GM19239 (cell line): Measurements from ENCODE around the gene GLRA3.
A peak's percentile ranks its signal among the peaks of the same experiment; 100 is the strongest.
"Not testable (repeated sequence)": the region's sequence is repeated elsewhere in the genome, so short reads cannot be mapped to it uniquely, and the experiment has no call there.

Experiments
- DNase-seq: peaks from one replicate; pipeline ENCODE4 v3.0.0; 2011; ENCODE audit warnings: low spot score; ENCODE audit not compliant: insufficient read length
- FAIRE-seq: peaks from 2 replicates; lab custom pipeline; 2011; peaks lifted over from hg19 to GRCh38; lab: Jason Lieb, UNC

Gene GLRA3

DNA sequence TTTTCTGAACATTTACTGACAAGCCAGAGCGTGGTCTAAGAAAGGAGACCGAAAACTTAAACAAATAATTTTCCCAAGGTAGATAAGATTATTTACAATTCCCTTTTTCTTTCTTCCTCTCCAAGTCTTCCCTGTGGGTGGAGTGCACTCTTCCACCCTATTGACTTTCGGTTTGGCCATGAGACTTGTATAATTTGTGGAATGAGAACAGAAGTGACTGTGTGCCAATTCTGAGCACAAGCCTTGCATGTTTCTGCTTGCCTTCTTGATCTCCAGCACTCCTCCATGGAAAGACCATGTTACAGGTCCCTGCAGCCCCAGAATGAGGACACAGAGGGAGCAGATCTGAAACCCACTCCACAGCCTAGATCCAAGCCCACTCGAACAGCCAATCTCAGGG lies 156.8 kb downstream of the GLRA3 start:
- no peak for FAIRE-seq
- DNase-seq, result no peak

DNA sequence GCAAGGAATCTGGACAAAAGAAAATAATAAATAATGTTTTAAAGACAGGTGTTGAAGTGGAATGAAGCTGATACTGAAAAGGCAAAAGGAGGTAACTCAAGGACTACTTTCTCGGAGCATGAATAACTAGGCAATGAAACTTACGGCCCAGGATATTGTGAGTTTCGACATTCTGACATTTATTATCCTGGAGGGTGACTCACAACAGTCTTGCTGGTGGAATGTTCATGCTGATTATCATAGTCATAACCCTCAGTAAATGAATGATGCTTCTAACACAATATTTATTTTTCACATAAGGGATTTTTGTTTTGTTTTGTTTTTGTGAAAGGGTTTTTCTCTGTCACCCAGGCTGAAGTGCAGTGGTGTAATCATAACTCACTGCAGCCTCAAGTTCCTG lies 159.8 kb downstream of the GLRA3 start:
- FAIRE-seq (no peak), DNase-seq (no peak)

DNA sequence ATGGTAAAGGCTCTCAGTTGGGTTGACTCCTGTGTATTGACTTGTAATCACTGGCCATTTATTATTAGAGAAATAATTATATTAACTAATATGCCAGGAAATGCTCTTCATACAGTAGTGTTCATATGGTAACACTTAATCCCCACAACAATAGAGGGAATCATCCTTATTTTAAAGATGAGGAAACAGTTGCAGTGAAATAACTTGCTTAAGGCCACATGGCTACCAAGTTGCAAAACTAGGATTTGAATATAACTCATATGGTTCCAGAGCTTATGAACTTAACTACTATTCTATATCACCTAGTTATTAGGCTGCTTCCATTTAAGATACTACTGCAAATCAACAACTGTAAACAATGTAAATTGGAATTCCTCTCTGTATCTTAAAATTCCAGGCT lies 163.2 kb downstream of the GLRA3 start:
- no peak for FAIRE-seq
- no peak for DNase-seq

DNA sequence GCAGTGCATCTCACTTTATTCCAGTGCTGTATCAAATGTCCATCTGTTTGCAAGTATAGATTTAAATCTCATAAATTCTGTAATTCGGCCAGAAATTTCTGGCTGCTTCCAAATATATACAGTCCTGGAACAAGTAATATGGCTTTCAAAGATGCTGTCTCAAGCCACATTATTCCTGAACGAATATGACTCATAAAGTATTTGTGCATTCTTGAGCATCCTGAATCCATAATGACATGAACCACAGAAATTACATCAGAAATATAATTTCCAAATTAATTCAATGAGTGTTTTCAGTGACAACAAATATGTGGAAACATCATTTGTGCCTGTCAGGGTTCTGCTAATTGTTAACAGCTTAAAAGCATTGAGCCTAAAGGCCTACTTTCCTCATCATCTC lies 165.8 kb downstream of the GLRA3 start:
- no peak for FAIRE-seq

DNA sequence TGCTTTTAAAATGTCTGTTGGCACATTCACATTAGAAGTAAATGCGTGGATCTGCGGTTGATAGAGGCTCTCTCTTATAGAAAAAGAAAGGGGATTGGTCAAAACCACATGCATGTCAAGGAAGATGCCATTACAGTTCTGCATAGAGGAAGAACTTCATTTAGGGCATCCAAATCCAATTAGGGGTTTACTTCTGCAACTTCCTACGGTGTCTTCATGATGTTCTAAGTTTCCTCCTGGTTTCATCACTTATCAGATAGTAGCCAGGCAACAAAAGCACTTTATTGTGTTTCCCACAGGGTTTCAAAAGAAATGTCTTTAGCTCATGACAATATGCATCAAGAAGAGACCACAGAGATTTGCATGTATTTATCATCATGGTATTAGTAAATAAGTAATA lies 170.8 kb downstream of the GLRA3 start:
- FAIRE-seq, result no peak

More for the DNA sequence above, 165.8 kb downstream of the GLRA3 start:
- no peak for DNase-seq

DNA sequence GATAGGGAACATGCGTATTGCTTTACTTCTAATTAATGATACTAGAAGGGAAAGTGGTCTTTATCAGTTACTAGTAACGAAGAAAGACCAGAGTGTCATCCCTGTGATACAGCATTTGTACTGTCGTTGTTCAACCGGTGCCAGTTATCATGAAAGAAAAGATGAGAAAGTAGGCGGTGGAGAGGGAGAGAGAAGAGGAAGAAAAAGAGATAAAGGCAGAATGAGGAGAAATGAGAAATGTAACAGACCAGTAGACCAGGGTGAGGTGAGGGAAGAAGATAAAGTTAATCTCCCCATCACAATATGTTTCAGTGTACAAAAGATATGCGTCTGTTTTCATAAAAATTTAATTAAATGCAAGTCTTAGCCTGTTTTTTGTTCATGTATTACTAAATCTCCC lies 171.6 kb downstream of the GLRA3 start:
- FAIRE-seq (no peak), DNase-seq (no peak)

More for the DNA sequence above, 170.8 kb downstream of the GLRA3 start:
- no peak for DNase-seq

DNA sequence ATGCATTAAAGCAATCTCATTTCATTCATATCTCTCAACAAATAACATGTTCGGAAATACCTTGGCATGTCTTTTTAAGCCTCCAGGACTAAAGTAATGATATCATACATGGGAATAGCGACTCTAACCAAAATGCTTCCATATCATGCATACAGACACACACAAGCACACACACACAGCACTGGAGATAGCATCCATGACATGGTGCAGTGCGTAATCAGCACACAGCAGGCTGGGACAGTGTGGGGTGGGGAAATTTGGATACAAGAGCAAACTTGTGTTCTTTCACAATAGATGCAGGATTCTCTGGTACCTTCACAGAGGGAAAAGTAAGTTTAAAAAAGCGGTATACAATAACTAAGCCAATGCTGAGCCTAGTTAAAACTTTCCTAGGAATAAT lies 174.4 kb downstream of the GLRA3 start:
- FAIRE-seq, result no peak
- no peak for DNase-seq

DNA sequence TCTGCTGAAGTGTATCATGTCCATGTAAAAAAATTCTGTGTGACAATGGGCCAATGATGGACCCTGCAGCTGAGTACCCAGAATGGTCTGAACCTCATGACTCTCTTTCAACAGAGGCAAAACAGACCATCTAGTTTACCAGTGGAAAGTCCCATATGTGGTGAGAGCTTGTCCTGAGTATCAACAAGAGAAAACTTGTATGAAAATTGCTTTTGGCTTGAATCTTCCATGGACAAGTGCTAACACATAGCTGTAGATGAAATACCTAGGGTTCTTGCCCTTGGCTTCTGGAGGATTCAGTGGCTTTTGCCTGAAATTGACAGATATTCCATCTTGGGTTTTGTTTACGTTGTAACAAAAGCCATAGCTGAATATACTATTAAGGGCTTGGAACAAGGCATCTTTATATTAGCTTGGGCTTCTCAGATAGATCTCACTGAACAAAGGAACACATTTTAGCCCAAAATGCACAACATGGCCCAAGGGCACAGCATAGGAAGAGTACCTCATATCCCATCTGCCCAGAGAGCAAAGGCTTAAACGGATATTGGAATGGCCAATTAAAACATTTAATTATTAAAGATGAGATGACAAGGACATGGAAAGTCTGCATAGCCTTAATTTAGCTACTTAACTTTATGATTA lies 178.2 kb downstream of the GLRA3 start:
- no peak for DNase-seq
- FAIRE-seq, result no peak

DNA sequence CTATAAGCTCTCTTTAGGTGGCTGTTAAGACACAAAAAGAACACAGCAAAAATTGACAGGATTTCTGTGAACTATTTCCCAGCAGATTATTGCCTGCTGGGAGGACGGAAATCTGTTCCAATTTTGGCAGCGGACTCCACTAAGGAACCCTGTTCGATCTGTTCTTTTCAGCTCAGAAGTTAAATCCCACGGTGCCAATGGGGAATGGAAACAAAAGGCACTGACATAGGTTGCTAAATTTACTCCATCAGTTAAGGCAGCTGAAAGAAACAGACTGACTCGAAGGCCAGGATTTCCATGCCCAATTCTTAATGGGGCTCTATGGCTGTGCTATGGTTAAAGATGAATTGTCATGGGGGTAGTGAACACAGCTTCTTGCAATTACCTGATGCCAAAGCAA lies 180.2 kb downstream of the GLRA3 start:
- DNase-seq (no peak), FAIRE-seq (no peak)

DNA sequence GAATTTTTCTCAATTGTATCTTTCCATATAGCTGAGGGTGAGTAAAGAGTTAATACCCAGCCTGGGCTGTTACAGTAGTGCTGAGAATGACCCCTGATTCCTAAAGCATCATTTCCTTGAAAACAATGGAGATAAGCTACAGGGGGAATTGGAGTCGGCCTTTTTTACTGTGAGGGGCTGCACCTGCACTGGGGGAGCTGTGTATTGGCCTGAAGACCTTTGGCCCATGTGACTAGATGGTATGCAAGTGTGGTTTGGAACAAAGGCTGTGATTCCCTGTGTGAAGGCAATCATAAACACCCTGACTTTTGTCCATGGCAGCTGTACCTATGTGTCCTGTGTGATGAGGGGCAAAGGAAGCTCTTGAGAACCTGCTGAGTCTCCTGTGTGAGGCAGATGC lies 182.7 kb downstream of the GLRA3 start:
- FAIRE-seq (no peak), DNase-seq (no peak)

DNA sequence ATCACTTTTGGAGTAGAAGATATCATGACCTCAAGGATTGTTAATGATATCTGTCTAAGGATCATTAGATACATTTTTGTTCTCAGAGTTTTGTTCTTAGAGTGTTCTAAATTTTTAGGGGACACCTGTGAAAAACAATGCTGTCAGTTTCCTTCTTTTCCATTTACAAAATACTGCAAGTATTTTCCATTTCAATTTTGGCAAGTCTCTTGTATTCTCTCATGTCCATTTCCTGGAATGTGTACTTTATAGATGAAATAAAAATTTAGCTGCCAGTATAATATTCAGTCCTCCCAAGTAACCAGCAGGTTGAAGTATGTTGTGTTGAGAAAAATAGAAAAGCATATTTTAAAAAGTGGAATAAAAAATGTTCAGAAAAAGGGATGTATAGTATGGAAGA lies 188.9 kb downstream of the GLRA3 start:
- DNase-seq (no peak), FAIRE-seq (no peak)

DNA sequence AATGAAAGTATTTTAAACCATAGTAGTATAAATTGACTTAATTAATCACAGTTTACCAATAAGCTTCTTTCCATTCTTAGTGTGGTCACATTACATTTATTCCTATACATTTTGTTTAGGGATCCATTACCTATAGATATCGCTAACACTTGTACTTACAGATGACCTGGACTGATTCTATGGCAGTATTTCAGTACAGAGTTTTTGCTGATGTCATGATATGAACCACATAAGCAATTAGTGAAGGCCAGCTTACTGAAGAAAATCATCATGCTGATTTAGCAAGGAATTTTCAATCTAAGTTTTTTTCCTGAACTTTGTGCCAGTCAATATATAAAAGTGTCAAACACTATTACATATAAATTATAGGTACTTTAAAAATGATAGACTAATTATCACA lies 193.3 kb downstream of the GLRA3 start:
- no peak for FAIRE-seq
- no peak for DNase-seq

DNA sequence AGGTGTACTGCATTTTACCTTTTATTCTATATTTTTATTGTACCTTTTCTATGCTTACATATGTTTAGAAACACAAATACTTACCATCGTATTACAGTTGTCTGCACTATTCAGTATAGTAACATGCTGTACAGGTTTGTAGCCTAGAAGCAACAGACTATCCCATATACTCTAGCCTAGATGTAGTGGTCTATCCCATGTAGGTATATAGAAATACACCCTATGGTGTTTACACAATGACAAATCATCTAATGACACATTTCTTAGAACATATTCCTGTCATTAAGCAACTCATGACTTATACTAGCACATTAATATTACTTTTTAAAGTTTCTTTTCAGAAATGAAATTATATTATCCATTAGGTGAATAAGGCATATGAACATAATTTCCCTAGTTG lies 195.6 kb downstream of the GLRA3 start:
- FAIRE-seq (no peak), DNase-seq (no peak)

DNA sequence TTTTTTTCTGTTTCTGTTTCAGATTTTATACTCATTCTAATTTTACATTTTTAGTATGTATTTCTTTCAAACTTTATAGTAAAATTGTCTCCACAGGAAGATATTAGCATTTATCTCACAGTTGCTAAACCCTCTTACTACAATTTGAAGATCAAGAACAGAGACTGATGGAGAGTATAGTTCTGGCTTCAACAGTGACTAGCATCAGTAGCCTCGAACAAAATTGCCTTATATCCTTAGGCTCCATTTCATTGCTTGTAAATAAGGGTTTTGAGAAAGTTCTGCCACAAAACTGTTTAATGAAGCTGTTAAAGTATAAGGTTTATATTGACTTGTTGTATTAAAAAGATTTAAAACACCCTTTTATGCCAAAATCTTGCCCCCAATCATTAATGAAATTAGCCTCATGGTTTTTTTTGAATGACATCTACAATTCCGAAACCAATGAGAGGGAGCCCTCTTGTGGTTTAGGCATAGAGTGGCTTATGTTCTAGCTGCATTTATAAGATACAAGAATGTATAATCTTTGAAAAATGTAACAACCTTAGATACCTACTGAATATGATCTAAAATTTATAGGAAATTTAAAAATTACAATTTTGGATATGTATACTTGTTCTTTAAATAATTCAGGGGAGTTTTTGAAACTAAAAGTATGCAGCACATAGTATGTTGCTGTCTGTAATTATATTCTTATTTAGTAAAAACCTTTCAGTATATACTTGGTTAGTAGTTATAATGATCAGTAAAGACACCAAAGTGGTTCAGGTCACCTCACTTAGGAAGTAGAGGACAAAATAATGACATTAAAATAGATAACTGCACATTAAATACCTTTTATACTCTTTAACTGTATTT lies 196.9 kb downstream of the GLRA3 start:
- peak; percentile 3 for DNase-seq
- FAIRE-seq, result peak; percentile 4

DNA sequence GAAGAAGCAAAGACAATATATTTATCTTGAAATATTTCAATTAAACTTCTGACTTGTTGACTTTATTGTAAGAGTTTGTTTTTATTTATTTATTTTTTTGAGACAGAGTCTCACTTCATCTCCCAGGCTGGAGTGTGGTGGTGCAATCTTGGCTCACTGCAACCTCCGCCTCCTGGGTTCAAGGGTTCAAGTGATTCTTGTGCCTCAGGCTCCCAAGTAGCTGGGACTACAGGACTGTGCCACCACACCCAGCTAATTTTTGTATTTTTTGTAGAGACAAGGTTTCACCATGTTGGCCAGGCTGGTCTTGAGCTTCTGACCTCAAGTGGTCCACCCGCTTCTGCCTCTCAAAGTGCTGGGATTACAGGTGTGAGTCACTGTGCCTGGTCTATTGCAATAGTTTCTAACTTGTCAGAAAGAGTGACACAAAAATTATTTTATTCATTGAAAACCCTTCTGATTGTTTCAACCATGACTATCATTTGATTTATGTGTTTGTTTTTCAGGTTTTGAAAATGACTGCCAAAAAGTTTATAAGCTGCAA lies 199.1 kb downstream of the GLRA3 start:
- DNase-seq, FAIRE-seq: not testable (repeated sequence)

DNA sequence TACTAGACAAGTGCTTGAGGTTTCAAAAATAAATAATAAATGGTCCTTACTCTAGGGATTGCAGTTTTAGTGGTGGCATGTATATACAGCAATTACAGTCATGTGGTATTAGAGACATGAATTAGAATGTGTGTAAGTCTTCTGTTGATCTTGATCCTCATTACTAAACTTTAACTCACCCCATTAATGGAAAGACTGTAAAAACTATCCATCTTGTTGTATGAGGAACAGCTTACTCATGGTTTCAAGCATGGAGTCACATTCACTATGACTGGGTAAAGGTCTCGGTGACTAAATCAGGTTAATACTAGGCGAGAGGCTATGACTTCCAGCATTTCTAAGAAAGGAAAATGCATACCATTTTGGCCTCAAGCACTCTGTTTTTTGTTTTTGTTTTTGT lies 199.8 kb downstream of the GLRA3 start:
- DNase-seq (no peak), FAIRE-seq (no peak)

DNA sequence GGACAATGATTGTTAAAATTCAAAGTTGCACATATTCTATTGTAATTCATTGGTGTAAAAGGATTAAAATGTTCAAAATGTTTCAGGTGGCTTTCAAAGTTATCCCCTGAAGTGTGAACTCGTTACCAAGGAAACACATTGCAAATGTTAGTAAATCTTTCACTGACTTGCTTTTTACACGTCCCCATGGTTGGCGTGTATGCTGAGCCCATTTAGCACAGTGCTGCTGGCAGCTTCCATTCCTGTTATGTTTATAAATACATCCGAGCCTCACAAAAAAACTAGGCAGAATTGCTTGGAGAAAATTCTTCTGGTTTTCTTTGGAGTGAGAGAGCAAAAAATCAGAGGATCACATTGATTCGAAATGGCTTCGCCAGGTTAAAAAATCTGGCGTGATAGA lies 200.9 kb downstream of the GLRA3 start:
- no peak for DNase-seq
- FAIRE-seq, result no peak

DNA sequence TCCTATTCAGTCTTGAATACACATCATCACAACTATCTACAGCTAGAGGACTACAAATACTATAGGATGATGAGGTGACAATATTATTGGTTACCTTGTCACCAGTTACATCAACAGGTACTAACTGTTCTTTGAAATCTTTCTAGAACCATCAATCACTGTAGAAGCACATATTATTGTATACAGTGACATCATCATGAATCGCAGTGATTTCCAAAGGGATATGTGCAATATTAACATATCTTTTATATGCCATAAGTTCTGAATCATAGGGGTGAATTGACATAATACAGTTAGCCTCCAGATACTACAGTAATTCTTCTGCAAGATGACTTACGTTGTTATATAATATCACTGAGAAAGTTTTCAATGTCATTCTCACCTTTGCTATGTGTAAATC lies 201.6 kb downstream of the GLRA3 start:
- no peak for FAIRE-seq
- DNase-seq, result no peak

DNA sequence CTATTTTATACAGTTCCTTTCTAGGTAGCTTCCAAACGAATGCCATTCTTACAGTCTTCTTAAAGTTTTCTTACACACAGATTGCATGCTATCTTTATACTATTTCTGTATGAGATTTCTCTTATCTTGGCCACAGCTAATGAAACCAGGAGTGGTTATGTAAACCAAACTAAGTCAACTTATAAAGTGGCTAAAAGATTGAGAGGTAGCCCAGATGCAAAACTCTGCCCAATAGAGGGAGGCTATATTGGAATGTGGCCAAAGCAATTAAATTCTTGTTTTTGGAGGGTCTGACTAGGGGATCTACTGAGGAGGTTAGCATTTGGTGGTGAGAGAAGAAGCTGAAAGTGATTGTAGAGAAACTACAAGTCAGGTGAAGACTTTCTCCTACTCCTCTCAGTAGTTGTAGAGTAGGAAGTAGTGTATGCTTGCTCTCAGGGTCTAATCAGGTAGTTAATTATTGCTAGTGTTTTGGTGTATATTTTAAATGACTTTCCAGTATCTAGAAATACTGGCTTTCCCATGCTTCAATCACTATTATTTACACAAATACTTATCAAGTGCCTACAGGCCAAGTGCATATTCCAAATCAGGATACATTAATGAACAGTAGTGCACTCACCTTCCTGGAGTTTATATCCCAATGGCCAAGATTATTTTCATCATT lies 202.6 kb downstream of the GLRA3 start:
- FAIRE-seq, result no peak
- DNase-seq, result no peak

DNA sequence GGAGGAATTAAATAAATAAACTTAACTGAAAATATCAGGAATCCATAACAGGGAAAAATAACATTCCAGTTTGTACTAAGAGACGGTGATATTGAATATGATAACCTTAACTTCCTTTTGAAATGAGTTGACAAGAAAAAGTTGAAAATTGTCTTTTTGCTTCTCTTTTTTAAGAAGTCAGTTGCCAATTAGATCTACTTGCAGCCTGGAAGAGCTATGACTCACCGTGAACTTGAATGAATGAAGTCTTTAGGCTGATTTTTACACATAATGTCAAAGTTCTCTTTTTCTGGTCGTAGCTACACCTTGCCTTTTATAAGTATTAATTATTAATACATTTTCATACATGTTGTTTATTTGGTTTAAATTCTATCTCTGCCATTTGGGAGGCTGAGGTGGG lies 212.4 kb downstream of the GLRA3 start:
- FAIRE-seq, result no peak
- DNase-seq, result no peak

DNA sequence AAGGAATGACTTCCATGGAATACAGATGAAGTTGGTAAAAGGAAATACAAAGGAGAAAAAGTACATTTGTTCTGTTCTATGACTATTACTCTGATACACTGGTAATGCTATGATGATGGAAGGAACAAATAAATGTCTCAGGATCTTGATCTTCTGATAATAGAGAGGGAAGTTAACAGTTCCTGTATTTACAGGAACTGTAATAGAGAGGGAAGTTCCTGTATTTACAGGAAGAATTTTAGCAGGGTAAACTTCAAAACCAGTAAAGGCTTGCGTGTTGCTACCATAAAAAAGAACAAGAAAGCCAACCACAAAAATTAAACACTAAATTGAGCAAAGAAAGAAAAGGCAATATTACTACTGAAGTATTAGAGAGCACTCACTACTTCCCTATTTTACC lies 215.1 kb downstream of the GLRA3 start:
- no peak for FAIRE-seq

More for the DNA sequence above, 215.1 kb downstream of the GLRA3 start:
- no peak for DNase-seq
